CD8-positive, alpha-beta memory T cell (primary cell): Measurements from ENCODE around the gene DUSP15. TPM values are rescaled to one million over a fixed set of nuclear protein-coding genes. Genes with fewer than 3 reads are reported as not detected.

ENCODE experiments used
- CTCF ChIA-PET: fragments of 350-600 bp; sonication (Branson Sonifier 250); formaldehyde crosslinking; loops from one replicate; lab custom pipeline; 2021; ENCODE audit warnings: antibody characterized with exemption; lab: Charles Lee
- POLR2A ChIA-PET: fragments of 350-600 bp; sonication (Branson Sonifier 250); formaldehyde crosslinking; loops from one replicate; lab custom pipeline; 2021; ENCODE audit warnings: antibody characterized with exemption; lab: Charles Lee
- DNase-seq, 5 donors: peaks; one replicate each; pipeline versions ENCODE4 v3.0.0 to v3.0.0-alpha.2; 2020 to 2022; ENCODE audit warnings: mixed read lengths in 1 of 5
- H3K27ac ChIP-seq: one replicate; pipeline ENCODE4 v1.7.0; 2013; ENCODE audit warnings: low read depth, mild to moderate bottlenecking, low read length, moderate library complexity
- H3K27me3 ChIP-seq: 2 replicates; pipeline ENCODE4 v1.7.0; 2013; ENCODE audit warnings: low read length, mild to moderate bottlenecking; ENCODE audit not compliant: insufficient read depth, poor library complexity, severe bottlenecking
- H3K36me3 ChIP-seq: 2 replicates; pipeline ENCODE4 v1.7.0; 2013; ENCODE audit warnings: mild to moderate bottlenecking, low read length, moderate library complexity; ENCODE audit not compliant: insufficient read depth
- H3K4me1 ChIP-seq: 2 replicates; pipeline ENCODE4 v1.7.0; 2013; ENCODE audit warnings: mild to moderate bottlenecking, low read length, moderate library complexity; ENCODE audit not compliant: insufficient read depth
- H3K4me3 ChIP-seq: 2 replicates; pipeline ENCODE4 v1.7.0; 2013; ENCODE audit warnings: mild to moderate bottlenecking, low read length
- H3K9me3 ChIP-seq: 2 replicates; pipeline ENCODE4 v1.7.0; 2013; ENCODE audit warnings: mild to moderate bottlenecking, low read length
- H3K27ac Mint-ChIP-seq, 8 donors: one replicate each; pipeline ENCODE4 v1.8.0; 2020 to 2021; ENCODE audit warnings: mixed read lengths in 8 of 8, mild to moderate bottlenecking in 6 of 8, inconsistent platforms in 3 of 8, moderate library complexity in 3 of 8
- H3K27me3 Mint-ChIP-seq, 2 donors: one replicate each; pipeline ENCODE4 v1.8.0; 2020 to 2021; ENCODE audit warnings: mixed read lengths in 2 of 2, mild to moderate bottlenecking in 1 of 2, moderate library complexity in 1 of 2
- H3K36me3 Mint-ChIP-seq, 3 donors: one replicate each; pipeline ENCODE4 v1.8.0; 2020 to 2021; ENCODE audit warnings: mixed read lengths in 3 of 3, inconsistent platforms in 1 of 3, mild to moderate bottlenecking in 1 of 3
- H3K4me1 Mint-ChIP-seq, 3 donors: one replicate each; pipeline ENCODE4 v1.8.0; 2020 to 2021; ENCODE audit warnings: mixed read lengths in 3 of 3, inconsistent platforms in 1 of 3, mild to moderate bottlenecking in 1 of 3
- H3K4me3 Mint-ChIP-seq, 7 donors: one replicate each; pipeline ENCODE4 v1.8.0; 2020 to 2021; ENCODE audit warnings: mixed read lengths in 7 of 7, mild to moderate bottlenecking in 6 of 7, moderate library complexity in 4 of 7, inconsistent platforms in 2 of 7
- H3K9me3 Mint-ChIP-seq, 5 donors: one replicate each; pipeline ENCODE4 v1.8.0; 2020 to 2022; ENCODE audit warnings: mixed read lengths in 5 of 5, mild to moderate bottlenecking in 3 of 5, moderate library complexity in 2 of 5, inconsistent platforms in 1 of 5
- polyA plus RNA-seq: library from polyadenylated mRNA; unstranded; fragments of 300-500 nt; fragmentation: Illumina TruSeq; gene quantifications from one replicate; pipeline ENCODE4 v1.2.3, GENCODE V29; 2021
- total RNA-seq, 2 experiments: library from RNA; stranded (reverse); gene quantifications; one replicate each; pipeline ENCODE4 v1.2.3, GENCODE V29; 2021

DUSP15 gene
- total and polyA plus RNA-seq, 3 experiments from 2014 or later, result not detected

GRCh38 chr20:31856516-31856915 lies 13.8 kb downstream of the DUSP15 start:
- Mint-ChIP-seq H3K4me1 (peaks cover 0 to 11% (median 0%) of the 10 kb centered on the region in 3 donors), H3K27ac (no peak overlapping the region)
- H3K27me3 ChIP-seq, result peaks cover 19% of the 10 kb centered on the region

GRCh38 chr20:31853481-31853880 lies 16.8 kb downstream of the DUSP15 start:
- Histone ChIP-seq H3K27ac (no peak overlapping the region), H3K9me3 (no peaks in the 10 kb centered on the region), H3K27me3 (peaks cover 26% of the 10 kb centered on the region), H3K4me3 (no peak overlapping the region), H3K36me3 (no peaks in the 10 kb centered on the region), H3K4me1 (no peaks in the 10 kb centered on the region)
- Mint-ChIP-seq H3K4me3 (no peak overlapping the region), H3K27ac (no peak overlapping the region), H3K27me3 (peaks cover 16 to 26% of the 10 kb centered on the region in 2 donors), H3K9me3 (no peaks in the 10 kb centered on the region), H3K36me3 (no peaks in the 10 kb centered on the region), H3K4me1 (no peaks in the 10 kb centered on the region)
- ChIA-PET CTCF (interaction anchor here (0.8 to 4.8 kb wide), 12 partner anchors 10 to 799 kb away, joined by 3 to 43 read pairs (median 4); partner anchors contain the start of gene PDRG1), POLR2A (no interaction called here)
- no peak for DNase-seq

More at GRCh38 chr20:31856516-31856915, 13.8 kb downstream of the DUSP15 start:
- H3K4me3 ChIP-seq, result no peak overlapping the region
- H3K4me1 ChIP-seq, result peaks cover 7% of the 10 kb centered on the region
- Mint-ChIP-seq H3K36me3 (no peaks in the 10 kb centered on the region), H3K4me3 (no peak overlapping the region), H3K27me3 (peaks cover 10 to 17% of the 10 kb centered on the region in 2 donors), H3K9me3 (no peaks in the 10 kb centered on the region)
- POLR2A ChIA-PET, result no interaction called here
- H3K27ac ChIP-seq, result no peak overlapping the region
- CTCF ChIA-PET, result interaction anchor here (0.7 to 2.3 kb wide), 5 partner anchors 10 to 922 kb away, joined by 3 to 7 read pairs (median 4); partner anchors contain the start of gene PDRG1
- DNase-seq, result no peak
- H3K36me3 ChIP-seq, result no peaks in the 10 kb centered on the region
- no peaks in the 10 kb centered on the region for H3K9me3 ChIP-seq

GRCh38 chr20:31851240-31851955 lies 18.9 kb downstream of the DUSP15 start:
- no peaks in the 10 kb centered on the region for H3K9me3 Mint-ChIP-seq
- H3K27me3 Mint-ChIP-seq, result peaks cover 16 to 29% of the 10 kb centered on the region in 2 donors
- H3K4me3 Mint-ChIP-seq, result no peak overlapping the region
- no peak overlapping the region for H3K27ac Mint-ChIP-seq
- CTCF ChIA-PET, result interaction anchor here (0.9 to 4.8 kb wide), 11 partner anchors 9 to 240 kb away, joined by 3 to 43 read pairs (median 6); partner anchors contain the start of gene PDRG1
- H3K4me3 ChIP-seq, result no peak overlapping the region
- H3K4me1 ChIP-seq, result no peaks in the 10 kb centered on the region
- H3K27ac ChIP-seq, result no peak overlapping the region
- H3K36me3 Mint-ChIP-seq, result no peaks in the 10 kb centered on the region
- POLR2A ChIA-PET, result no interaction called here
- H3K4me1 Mint-ChIP-seq, result no peaks in the 10 kb centered on the region
- H3K9me3 ChIP-seq, result no peaks in the 10 kb centered on the region
- H3K27me3 ChIP-seq, result peaks cover 14% of the 10 kb centered on the region
- DNase-seq, result no peak
- H3K36me3 ChIP-seq, result no peaks in the 10 kb centered on the region

- no peaks in the 10 kb centered on the region for H3K36me3 ChIP-seq
- Mint-ChIP-seq H3K4me1 (no peaks in the 10 kb centered on the region), H3K27me3 (peaks cover 16 to 29% of the 10 kb centered on the region in 2 donors), H3K4me3 (no peak overlapping the region), H3K36me3 (no peaks in the 10 kb centered on the region), H3K9me3 (no peaks in the 10 kb centered on the region), H3K27ac (no peak overlapping the region)
- H3K27ac ChIP-seq, result no peak overlapping the region
- peaks cover 9% of the 10 kb centered on the region for H3K27me3 ChIP-seq
- POLR2A ChIA-PET, result interaction anchor here (0.6 kb wide), 1 partner anchor 79 kb away, joined by 3 read pairs; no protein-coding TSS in a partner anchor
- no peak for DNase-seq
- H3K4me3 ChIP-seq, result no peak overlapping the region
- H3K9me3 ChIP-seq, result no peaks in the 10 kb centered on the region
- CTCF ChIA-PET, result interaction anchor here (1.1 to 4.1 kb wide), 3 partner anchors 11 to 33 kb away, joined by 3 to 21 read pairs (median 5); no protein-coding TSS in a partner anchor
- no peaks in the 10 kb centered on the region for H3K4me1 ChIP-seq
These were observed 20.9 kb downstream of the DUSP15 start for GRCh38 chr20:31849306-31849930.

- H3K27me3 ChIP-seq, result peaks cover 9% of the 10 kb centered on the region
- no peak overlapping the region for H3K27ac ChIP-seq
- H3K4me3 ChIP-seq, result no peak overlapping the region
- no peak for DNase-seq
- peaks cover 17 to 29% of the 10 kb centered on the region in 2 donors for H3K27me3 Mint-ChIP-seq
- H3K36me3 Mint-ChIP-seq, result no peaks in the 10 kb centered on the region
- H3K9me3 ChIP-seq, result no peaks in the 10 kb centered on the region
- no peak overlapping the region for H3K27ac Mint-ChIP-seq
- H3K4me1 ChIP-seq, result no peaks in the 10 kb centered on the region
- ChIA-PET CTCF (interaction anchor here (0.9 to 4.5 kb wide), 4 partner anchors 12 to 183 kb away, joined by 3 to 34 read pairs (median 20); no protein-coding TSS in a partner anchor), POLR2A (no interaction called here)
- H3K9me3 Mint-ChIP-seq, result no peaks in the 10 kb centered on the region
- no peaks in the 10 kb centered on the region for H3K4me1 Mint-ChIP-seq
- H3K4me3 Mint-ChIP-seq, result no peak overlapping the region
- no peaks in the 10 kb centered on the region for H3K36me3 ChIP-seq
These were observed 22.0 kb downstream of the DUSP15 start for GRCh38 chr20:31848088-31848999.

GRCh38 chr20:31846793-31847138 lies 23.6 kb downstream of the DUSP15 start:
- H3K9me3 ChIP-seq, result no peaks in the 10 kb centered on the region
- H3K4me3 Mint-ChIP-seq, result no peak overlapping the region
- H3K36me3 Mint-ChIP-seq, result no peaks in the 10 kb centered on the region
- no peaks in the 10 kb centered on the region for H3K9me3 Mint-ChIP-seq
- H3K27me3 ChIP-seq, result peaks cover 9% of the 10 kb centered on the region
- peak overlapping the region in 1 of 8 donors; percentile 29 for H3K27ac Mint-ChIP-seq
- no peaks in the 10 kb centered on the region for H3K36me3 ChIP-seq
- no peaks in the 10 kb centered on the region for H3K4me1 ChIP-seq
- no peak overlapping the region for H3K4me3 ChIP-seq
- H3K4me1 Mint-ChIP-seq, result no peaks in the 10 kb centered on the region
- H3K27me3 Mint-ChIP-seq, result peaks cover 12 to 29% of the 10 kb centered on the region in 2 donors
- no peak overlapping the region for H3K27ac ChIP-seq
- ChIA-PET CTCF (interaction anchor here (0.8 to 4.5 kb wide), 13 partner anchors 9 to 227 kb away, joined by 3 to 34 read pairs (median 3); partner anchors contain the start of gene PDRG1), POLR2A (no interaction called here)
- DNase-seq, result no peak

GRCh38 chr20:31845300-31845863 lies 24.9 kb downstream of the DUSP15 start, which contains the start of gene FOXS1:
Gene FOXS1, minus strand, starts transcription at chr20:31845604. Its CDS starts 62 bp downstream, at chr20:31845542.
- Histone ChIP-seq H3K27ac (no peak within 1 kb of the TSS), H3K27me3 (no peaks in the 10 kb centered on the region), H3K36me3 (no peaks in the 10 kb centered on the region), H3K4me1 (no peaks in the 10 kb centered on the region), H3K9me3 (no peaks in the 10 kb centered on the region), H3K4me3 (no peak within 1 kb of the TSS)
- H3K27me3 Mint-ChIP-seq, result peaks cover 7 to 18% of the 10 kb centered on the region in 2 donors
- POLR2A ChIA-PET, result no interaction called here
- no peak for DNase-seq
- CTCF ChIA-PET, result interaction anchor here (4.5 kb wide), 1 partner anchor 22 kb away, joined by 34 read pairs; no protein-coding TSS in a partner anchor
- H3K4me1 Mint-ChIP-seq, result no peaks in the 10 kb centered on the region
- no peak within 1 kb of the TSS for H3K4me3 Mint-ChIP-seq
- peak within 1 kb of the TSS in 1 of 8 donors; percentile 29 for H3K27ac Mint-ChIP-seq
- no peaks in the 10 kb centered on the region for H3K9me3 Mint-ChIP-seq
- no peaks in the 10 kb centered on the region for H3K36me3 Mint-ChIP-seq
